Stimulated activated CD4-positive, alpha-beta T cell treated with anti-CD3 and anti-CD28 coated beads, TNF-alpha, amount 100 ng/mL, for 48 hours (primary cell): Measurements from ENCODE around the gene NOC4L.

ENCODE experiments used
- DNase-seq, 3 donors: peaks; one replicate each; pipeline ENCODE4 v3.0.0-alpha.2; 2020; ENCODE audit warnings: low read depth in 3 of 3

Gene NOC4L

GRCh38 chr12:132156573-132157325, 12.5 kb downstream of the NOC4L start:
- DNase-seq, result no peak

- DNase-seq, result no peak
Measured at GRCh38 chr12:132157733-132158409, 13.6 kb downstream of the NOC4L start.

GRCh38 chr12:132158677-132159554, 14.7 kb downstream of the NOC4L start:
- DNase-seq, result no peak

- no peak for DNase-seq
Measured at GRCh38 chr12:132159555-132160003, 15.3 kb downstream of the NOC4L start.

- DNase-seq, result no peak
Measured at GRCh38 chr12:132160016-132160415, 15.8 kb downstream of the NOC4L start.

GRCh38 chr12:132160601-132161035, 16.4 kb downstream of the NOC4L start:
- DNase-seq, result no peak

- DNase-seq, result no peak
Measured at GRCh38 chr12:132161036-132161781, 17.0 kb downstream of the NOC4L start.

GRCh38 chr12:132161796-132162507, 17.7 kb downstream of the NOC4L start:
- no peak for DNase-seq

- DNase-seq, result no peak
Measured at GRCh38 chr12:132162508-132163031, 18.3 kb downstream of the NOC4L start.

GRCh38 chr12:132163041-132163910, 19.0 kb downstream of the NOC4L start:
- no peak for DNase-seq

- DNase-seq, result no peak
Measured at GRCh38 chr12:132163911-132164288, 19.6 kb downstream of the NOC4L start.

- no peak for DNase-seq
Measured at GRCh38 chr12:132164426-132164825, 20.2 kb downstream of the NOC4L start.

- DNase-seq, result no peak
Measured at GRCh38 chr12:132165584-132165983, 21.3 kb downstream of the NOC4L start.

- DNase-seq, result no peak
Measured at GRCh38 chr12:132166093-132166492, 21.8 kb downstream of the NOC4L start.

- no peak for DNase-seq
Measured at GRCh38 chr12:132166801-132167591, 22.7 kb downstream of the NOC4L start.

GRCh38 chr12:132167611-132168310, 23.5 kb downstream of the NOC4L start:
- no peak for DNase-seq

- DNase-seq, result no peak
Measured at GRCh38 chr12:132168311-132169031, 24.2 kb downstream of the NOC4L start.

GRCh38 chr12:132169376-132169775, 25.1 kb downstream of the NOC4L start:
- DNase-seq, result no peak
